ENCODE results near the gene ALG6.
"Not testable (repeated sequence)": the region's sequence is repeated elsewhere in the genome, so short reads cannot be mapped to it uniquely, and the experiment has no call there.

ALG6 gene

DNA sequence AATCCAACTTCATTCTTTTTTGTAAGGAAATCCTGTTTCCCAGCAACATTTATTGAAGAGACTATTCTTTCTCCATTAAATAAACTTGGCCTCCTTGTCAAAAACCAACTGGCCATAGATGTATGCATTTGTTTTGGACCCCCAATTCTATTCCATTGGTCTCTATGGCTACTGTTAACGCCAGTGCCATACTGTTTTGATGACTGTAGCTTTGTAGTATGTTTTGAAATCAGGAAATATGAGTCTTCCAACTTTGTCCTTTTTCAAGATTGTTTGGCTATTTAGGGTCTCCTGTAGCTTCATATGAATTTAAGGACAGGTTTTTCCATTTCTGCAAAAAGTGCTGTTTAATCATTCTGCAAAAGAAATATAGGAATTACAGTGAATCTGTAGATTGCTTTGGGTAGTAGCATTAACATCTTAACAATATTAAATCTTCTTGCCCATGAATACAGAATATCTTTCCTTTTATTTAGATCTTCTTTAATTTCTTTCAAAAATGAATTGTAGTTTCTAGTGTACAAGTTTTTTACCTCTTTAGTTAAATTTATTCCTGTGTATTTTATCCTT, 94.3 kb downstream of the ALG6 start:
- Histone ChIP-seq H3K9me3 (no peaks in the 10 kb centered on the region), H3K4me1 (no peaks in the 10 kb centered on the region), H3K4me3 (ENCODE audit: low read depth, low read length) (no peak overlapping the region), H3K36me3 (no peaks in the 10 kb centered on the region), H3K27me3 (no peaks in the 10 kb centered on the region)
- TF ChIP-seq, protein P1, sequence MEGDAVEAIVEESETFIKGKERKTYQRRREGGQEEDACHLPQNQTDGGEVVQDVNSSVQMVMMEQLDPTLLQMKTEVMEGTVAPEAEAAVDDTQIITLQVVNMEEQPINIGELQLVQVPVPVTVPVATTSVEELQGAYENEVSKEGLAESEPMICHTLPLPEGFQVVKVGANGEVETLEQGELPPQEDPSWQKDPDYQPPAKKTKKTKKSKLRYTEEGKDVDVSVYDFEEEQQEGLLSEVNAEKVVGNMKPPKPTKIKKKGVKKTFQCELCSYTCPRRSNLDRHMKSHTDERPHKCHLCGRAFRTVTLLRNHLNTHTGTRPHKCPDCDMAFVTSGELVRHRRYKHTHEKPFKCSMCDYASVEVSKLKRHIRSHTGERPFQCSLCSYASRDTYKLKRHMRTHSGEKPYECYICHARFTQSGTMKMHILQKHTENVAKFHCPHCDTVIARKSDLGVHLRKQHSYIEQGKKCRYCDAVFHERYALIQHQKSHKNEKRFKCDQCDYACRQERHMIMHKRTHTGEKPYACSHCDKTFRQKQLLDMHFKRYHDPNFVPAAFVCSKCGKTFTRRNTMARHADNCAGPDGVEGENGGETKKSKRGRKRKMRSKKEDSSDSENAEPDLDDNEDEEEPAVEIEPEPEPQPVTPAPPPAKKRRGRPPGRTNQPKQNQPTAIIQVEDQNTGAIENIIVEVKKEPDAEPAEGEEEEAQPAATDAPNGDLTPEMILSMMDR (IDR thresholded peaks at IDR 0.05; ENCODE audit: low read depth, low read length) = no peak
- no peak for DNase-seq

DNA sequence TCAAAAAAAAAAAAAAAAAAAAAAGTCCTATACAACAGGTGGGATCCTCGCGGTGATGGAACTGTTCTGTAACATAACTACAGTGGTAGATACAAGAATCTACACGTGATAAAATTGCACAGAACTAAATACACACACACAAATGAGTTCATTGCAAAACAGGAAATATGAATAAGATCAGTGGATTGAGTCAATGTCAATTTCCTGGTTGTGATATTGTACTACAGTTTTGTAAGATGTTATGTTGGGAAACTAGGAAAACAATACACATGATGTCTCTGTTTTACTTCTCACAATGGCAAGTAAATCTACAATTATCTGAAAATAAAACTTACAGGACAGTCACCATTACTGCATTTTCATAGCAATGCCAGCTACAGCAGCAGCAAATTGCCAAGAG, 95.8 kb downstream of the ALG6 start:
- DNase-seq = no peak
- TF ChIP-seq, protein P1 (IDR thresholded peaks at IDR 0.05; ENCODE audit: low read depth, low read length) = no peak

DNA sequence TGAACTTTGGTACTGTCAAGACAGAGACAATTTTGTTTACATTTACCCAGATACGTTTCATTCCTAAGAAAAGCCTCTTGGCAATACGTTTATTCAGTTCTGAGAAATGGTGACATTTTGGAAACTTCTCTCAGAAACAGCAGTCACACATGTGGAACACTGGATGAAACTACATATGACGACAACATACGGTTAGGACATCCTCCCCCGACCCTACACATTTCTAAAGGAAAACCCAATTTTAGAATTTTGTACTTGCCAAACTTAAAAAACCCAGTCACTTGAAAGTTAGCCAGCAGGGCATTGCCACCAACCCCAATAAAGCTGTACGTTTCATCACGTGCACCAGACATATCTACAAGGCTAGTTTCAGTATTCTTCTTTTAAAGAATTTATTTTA, 98.8 kb downstream of the ALG6 start:
- H3K27me3 ChIP-seq = no peaks in the 10 kb centered on the region
- no peaks in the 10 kb centered on the region for H3K36me3 ChIP-seq

More for the DNA sequence above, 95.8 kb downstream of the ALG6 start:
- no peak overlapping the region for H3K4me3 ChIP-seq (ENCODE audit: low read depth, low read length)
- no peaks in the 10 kb centered on the region for H3K36me3 ChIP-seq
- H3K27me3 ChIP-seq = no peaks in the 10 kb centered on the region
- no peaks in the 10 kb centered on the region for H3K9me3 ChIP-seq
- H3K4me1 ChIP-seq = no peaks in the 10 kb centered on the region

DNA sequence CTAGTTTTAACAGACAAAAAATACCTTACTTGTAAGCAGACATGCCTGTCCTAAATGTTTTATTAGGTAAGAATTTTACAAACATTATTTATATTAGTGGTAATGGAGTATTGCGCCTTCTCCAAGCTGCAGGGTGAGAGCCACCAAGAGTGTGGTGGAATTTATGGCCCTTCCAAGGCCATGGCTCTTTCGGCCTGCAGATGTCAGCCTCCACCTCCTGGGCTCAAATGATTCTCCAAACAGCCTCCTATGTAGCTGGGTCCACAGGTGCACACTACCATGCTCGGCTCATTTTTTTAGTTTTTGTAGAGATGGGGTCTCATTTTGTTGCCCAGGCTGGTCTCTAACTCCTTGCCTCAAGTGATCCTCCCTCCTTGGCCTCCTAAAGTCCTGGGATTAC, 99.3 kb downstream of the ALG6 start:
- no peaks in the 10 kb centered on the region for H3K4me1 ChIP-seq
- no peaks in the 10 kb centered on the region for H3K9me3 ChIP-seq
- TF ChIP-seq, protein P1 (IDR thresholded peaks at IDR 0.05; ENCODE audit: low read depth, low read length) = no peak
- no peak overlapping the region for H3K4me3 ChIP-seq (ENCODE audit: low read depth, low read length)
- no peaks in the 10 kb centered on the region for H3K36me3 ChIP-seq
- DNase-seq = no peak
- H3K27me3 ChIP-seq = no peaks in the 10 kb centered on the region

More for the DNA sequence above, 98.8 kb downstream of the ALG6 start:
- H3K4me3 ChIP-seq (ENCODE audit: low read depth, low read length) = no peak overlapping the region
- H3K9me3 ChIP-seq = no peaks in the 10 kb centered on the region
- H3K4me1 ChIP-seq = no peaks in the 10 kb centered on the region
- TF ChIP-seq, protein P1 (IDR thresholded peaks at IDR 0.05; ENCODE audit: low read depth, low read length) = no peak
- no peak for DNase-seq

DNA sequence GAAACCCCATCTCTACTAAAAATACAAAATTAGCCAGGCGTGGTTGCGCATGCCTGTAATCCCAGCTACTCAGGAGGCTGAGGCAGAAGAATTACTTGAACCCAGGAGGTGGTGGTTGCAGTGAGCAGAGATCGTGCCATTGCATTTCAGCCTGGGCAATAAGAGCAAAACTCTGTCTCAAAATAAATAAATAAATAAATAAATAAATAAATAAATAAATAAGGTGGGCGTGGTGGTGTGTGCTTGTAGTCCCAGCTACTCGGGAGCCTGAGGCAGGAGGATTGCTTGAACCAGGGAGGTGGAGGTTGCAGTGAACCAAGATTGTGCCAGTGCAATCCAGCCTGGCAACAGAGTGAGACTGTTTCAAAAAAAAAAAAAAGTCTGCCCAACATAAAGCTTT, 101.3 kb downstream of the ALG6 start:
- H3K4me3 ChIP-seq (ENCODE audit: low read depth, low read length); H3K27me3 ChIP-seq; H3K9me3 ChIP-seq; H3K36me3 ChIP-seq; H3K4me1 ChIP-seq; DNase-seq: not testable (repeated sequence)

DNA sequence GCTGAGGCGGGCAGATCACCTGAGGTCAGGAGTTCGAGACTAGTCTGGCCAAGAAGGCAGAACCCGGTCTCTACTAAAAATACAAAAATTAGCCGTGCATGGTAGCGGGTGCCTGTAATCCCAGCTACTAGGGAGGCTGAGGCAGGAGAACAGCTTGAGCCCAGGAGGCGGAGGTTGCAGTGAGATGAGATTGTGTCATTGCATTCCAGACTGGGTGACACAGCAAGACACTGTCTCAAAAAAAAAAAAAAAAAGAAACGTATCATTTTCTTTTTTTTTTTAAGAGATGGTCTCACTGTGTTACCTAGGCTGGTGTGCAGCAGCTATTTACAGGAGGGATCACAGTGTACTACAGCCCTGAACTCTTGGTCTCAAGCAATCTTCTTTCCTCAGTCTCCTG, 108.3 kb downstream of the ALG6 start:
- Histone ChIP-seq H3K27me3 (no peaks in the 10 kb centered on the region), H3K4me1 (no peaks in the 10 kb centered on the region), H3K9me3 (no peaks in the 10 kb centered on the region), H3K4me3 (ENCODE audit: low read depth, low read length) (no peak overlapping the region), H3K36me3 (no peaks in the 10 kb centered on the region)
- TF ChIP-seq, protein P1 (IDR thresholded peaks at IDR 0.05; ENCODE audit: low read depth, low read length) = no peak
- DNase-seq = no peak

DNA sequence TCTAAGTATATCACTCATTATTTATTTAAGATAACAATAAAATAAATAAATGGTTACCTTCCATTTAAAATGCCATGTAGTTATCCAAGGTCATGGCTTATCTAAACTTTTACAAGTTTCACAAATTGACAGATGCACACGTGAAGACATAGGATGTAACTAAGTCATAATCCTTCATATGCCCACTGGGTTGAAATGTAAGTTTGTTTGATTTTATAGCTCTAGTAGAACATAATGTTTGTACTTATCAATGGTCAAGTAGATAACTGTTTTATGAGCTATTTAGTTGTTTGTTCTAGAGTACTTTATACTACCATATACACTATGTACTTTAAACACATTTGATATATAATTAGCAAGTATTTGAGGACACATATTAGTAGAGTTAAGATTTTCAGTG, 112.6 kb downstream of the ALG6 start:
- no peaks in the 10 kb centered on the region for H3K36me3 ChIP-seq
- H3K4me1 ChIP-seq = no peaks in the 10 kb centered on the region
- no peak overlapping the region for H3K4me3 ChIP-seq (ENCODE audit: low read depth, low read length)
- TF ChIP-seq, protein P1 (IDR thresholded peaks at IDR 0.05; ENCODE audit: low read depth, low read length) = no peak
- DNase-seq = no peak
- H3K27me3 ChIP-seq = no peaks in the 10 kb centered on the region
- no peaks in the 10 kb centered on the region for H3K9me3 ChIP-seq

Measured in BE2C (cell line).